GM12878 (cell line): Measurements from ENCODE around the gene MACROD2.

ENCODE experiments used
- EZH2 ChIP-seq: IDR thresholded peaks from 2 replicates; pipeline ENCODE4 v1.6.1; 2012; ENCODE audit warnings: low read depth, mild to moderate bottlenecking, control low read depth, inconsistent platforms, low read length, borderline replicate concordance; ENCODE audit not compliant: control insufficient read depth
- ZNF274 ChIP-seq: IDR thresholded peaks from one replicate; pipeline ENCODE4 v1.8.0; 2011; ENCODE audit not compliant: insufficient read length, insufficient read depth

GRCh38 chr20:14929388-14929787 is 934.1 kb downstream of the MACROD2 start:
- no peak for TF ChIP-seq EZH2
- no peak for TF ChIP-seq ZNF274
